IPS-15b (cell line): ENCODE measurements around the gene GLYATL3.

Experiments
- H3K27me3 ChIP-seq: one replicate; pipeline ENCODE4 v1.6.1; 2013; ENCODE audit warnings: low read length; ENCODE audit not compliant: control insufficient read depth, insufficient read depth
- H3K36me3 ChIP-seq: one replicate; pipeline ENCODE4 v1.6.1; 2013; ENCODE audit warnings: low read length; ENCODE audit not compliant: control insufficient read depth, insufficient read depth
- H3K4me1 ChIP-seq: one replicate; pipeline ENCODE4 v1.6.1; 2013; ENCODE audit warnings: mild to moderate bottlenecking, low read length; ENCODE audit not compliant: control insufficient read depth, insufficient read depth
- H3K4me3 ChIP-seq: one replicate; pipeline ENCODE4 v1.5.1; 2013; ENCODE audit warnings: low read depth, low read length
- H3K9ac ChIP-seq: one replicate; pipeline ENCODE4 v1.6.1; 2013; ENCODE audit warnings: low read depth, mild to moderate bottlenecking, low read length
- H3K9me3 ChIP-seq: one replicate; pipeline ENCODE4 v1.6.1; 2013; ENCODE audit warnings: mild to moderate bottlenecking, low read length; ENCODE audit not compliant: control insufficient read depth, insufficient read depth

The GLYATL3 gene

GRCh38 chr6:49551078-49551865, 51.5 kb downstream of the GLYATL3 start:
- Histone ChIP-seq H3K36me3 (no peaks in the 10 kb centered on the region), H3K27me3 (peaks cover 31% of the 10 kb centered on the region), H3K9ac (peak overlapping the region; percentile 93), H3K9me3 (no peaks in the 10 kb centered on the region), H3K4me1 (peaks cover 19% of the 10 kb centered on the region), H3K4me3 (peak overlapping the region; percentile 77)

DNA sequence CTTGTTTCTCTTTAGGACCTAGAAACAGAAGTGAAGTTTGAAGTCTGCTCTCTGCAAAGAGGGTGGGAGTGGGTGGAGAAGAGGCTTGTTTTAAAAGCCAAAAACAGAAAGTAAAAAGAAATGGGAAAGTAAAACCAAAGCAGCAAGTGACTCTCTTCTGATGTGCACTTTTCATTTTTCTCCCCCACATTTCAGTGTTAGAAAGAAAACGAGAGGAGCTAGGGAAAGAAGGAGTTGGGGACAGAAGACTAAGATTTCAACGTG, 52.1 kb downstream of the GLYATL3 start:
- H3K36me3 ChIP-seq = no peaks in the 10 kb centered on the region
- H3K4me3 ChIP-seq = peak overlapping the region; percentile 77
- H3K27me3 ChIP-seq = peaks cover 36% of the 10 kb centered on the region
- H3K9ac ChIP-seq = no peak overlapping the region
- no peaks in the 10 kb centered on the region for H3K9me3 ChIP-seq
- H3K4me1 ChIP-seq = peaks cover 19% of the 10 kb centered on the region

DNA sequence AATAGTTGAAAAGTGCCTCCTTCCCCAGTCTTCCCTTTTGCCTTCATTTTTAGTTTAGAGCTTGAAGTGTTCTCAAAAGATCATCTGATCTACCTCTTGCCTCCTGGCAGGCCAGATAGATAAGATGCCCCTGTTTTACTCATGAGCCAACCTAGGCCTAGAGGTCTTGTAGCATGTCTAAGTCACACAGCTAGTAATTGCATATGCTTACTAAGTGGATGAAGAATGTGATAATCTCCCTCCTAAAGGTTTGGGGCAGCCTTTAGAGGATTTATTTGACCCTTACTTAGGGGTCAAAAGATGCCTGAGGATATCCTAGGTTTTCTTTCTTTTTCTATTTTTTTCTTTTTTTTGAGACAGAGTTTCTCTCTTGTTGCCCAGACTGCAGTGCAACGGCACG, 52.9 kb downstream of the GLYATL3 start:
- Histone ChIP-seq H3K9me3 (no peaks in the 10 kb centered on the region), H3K27me3 (peaks cover 38% of the 10 kb centered on the region), H3K36me3 (no peaks in the 10 kb centered on the region), H3K9ac (no peak overlapping the region), H3K4me3 (peak overlapping the region; percentile 77), H3K4me1 (peaks cover 19% of the 10 kb centered on the region)

GRCh38 chr6:49553384-49553783, 53.7 kb downstream of the GLYATL3 start:
- Histone ChIP-seq H3K27me3 (peaks cover 46% of the 10 kb centered on the region), H3K9ac (no peak overlapping the region), H3K4me3 (peak overlapping the region; percentile 77), H3K9me3 (no peaks in the 10 kb centered on the region), H3K36me3 (no peaks in the 10 kb centered on the region), H3K4me1 (peaks cover 19% of the 10 kb centered on the region)

- peaks cover 54% of the 10 kb centered on the region for H3K27me3 ChIP-seq
- H3K9me3 ChIP-seq = no peaks in the 10 kb centered on the region
- H3K36me3 ChIP-seq = no peaks in the 10 kb centered on the region
- H3K9ac ChIP-seq = no peak overlapping the region
- H3K4me3 ChIP-seq = no peak overlapping the region
- H3K4me1 ChIP-seq = peaks cover 10% of the 10 kb centered on the region
Observed at GRCh38 chr6:49555951-49556350, 56.2 kb downstream of the GLYATL3 start.

DNA sequence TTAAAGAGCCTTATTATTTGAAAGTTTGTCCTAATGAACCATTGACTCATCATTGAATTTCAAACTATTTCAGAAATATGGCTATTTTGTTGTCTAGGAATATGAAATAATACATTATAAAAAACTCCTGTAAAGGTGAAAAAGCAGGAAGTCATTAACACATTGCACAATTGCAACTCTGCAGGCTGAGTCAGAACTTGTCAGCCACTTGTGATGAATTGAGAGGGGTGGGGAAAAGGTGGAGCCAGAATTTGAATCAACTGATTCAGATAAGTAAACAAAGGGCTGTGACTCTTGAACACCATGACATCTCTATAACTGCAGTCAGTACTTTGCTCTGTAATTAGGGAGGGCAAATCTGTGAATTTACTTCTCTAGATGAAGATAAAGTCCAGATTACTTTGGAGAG, 56.7 kb downstream of the GLYATL3 start:
- H3K27me3 ChIP-seq = peaks cover 54% of the 10 kb centered on the region
- no peak overlapping the region for H3K4me3 ChIP-seq
- H3K9me3 ChIP-seq = no peaks in the 10 kb centered on the region
- H3K36me3 ChIP-seq = no peaks in the 10 kb centered on the region
- peaks cover 10% of the 10 kb centered on the region for H3K4me1 ChIP-seq
- no peak overlapping the region for H3K9ac ChIP-seq

DNA sequence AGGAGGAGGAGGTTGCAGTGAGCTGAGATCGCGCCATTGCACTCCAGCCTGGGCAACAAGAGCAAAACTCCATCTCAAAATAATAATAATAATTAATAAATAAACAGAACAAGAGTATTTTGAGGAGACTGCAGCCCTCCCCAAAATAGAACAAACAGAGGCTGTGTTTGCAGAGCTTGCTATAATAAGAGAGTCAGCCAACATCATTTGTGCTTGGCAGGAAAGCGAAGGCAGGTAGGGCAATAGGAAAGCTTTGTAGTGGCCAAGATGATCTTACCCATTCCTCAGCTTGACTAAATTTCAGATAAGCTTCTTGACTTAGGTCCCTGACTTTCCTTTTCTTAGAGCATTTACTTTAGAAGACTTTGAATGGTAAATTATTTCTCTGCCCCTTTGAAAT, 57.5 kb downstream of the GLYATL3 start:
- H3K4me1 ChIP-seq = peaks cover 8% of the 10 kb centered on the region
- no peaks in the 10 kb centered on the region for H3K9me3 ChIP-seq
- H3K9ac ChIP-seq = no peak overlapping the region
- peaks cover 54% of the 10 kb centered on the region for H3K27me3 ChIP-seq
- no peak overlapping the region for H3K4me3 ChIP-seq
- no peaks in the 10 kb centered on the region for H3K36me3 ChIP-seq

- Histone ChIP-seq H3K9me3 (no peaks in the 10 kb centered on the region), H3K4me3 (no peak overlapping the region), H3K9ac (no peak overlapping the region), H3K4me1 (peaks cover under 1% of the 10 kb centered on the region), H3K36me3 (no peaks in the 10 kb centered on the region), H3K27me3 (peaks cover 45% of the 10 kb centered on the region)
Observed at GRCh38 chr6:49558238-49558637, 58.5 kb downstream of the GLYATL3 start.

- Histone ChIP-seq H3K4me3 (no peak overlapping the region), H3K9me3 (no peaks in the 10 kb centered on the region), H3K27me3 (peaks cover 15% of the 10 kb centered on the region), H3K4me1 (no peaks in the 10 kb centered on the region), H3K36me3 (no peaks in the 10 kb centered on the region), H3K9ac (no peak overlapping the region)
Observed at GRCh38 chr6:49563006-49563886, 63.5 kb downstream of the GLYATL3 start.

- Histone ChIP-seq H3K36me3 (no peaks in the 10 kb centered on the region), H3K9ac (no peak overlapping the region), H3K9me3 (no peaks in the 10 kb centered on the region), H3K4me1 (no peaks in the 10 kb centered on the region), H3K4me3 (no peak overlapping the region), H3K27me3 (peaks cover 10% of the 10 kb centered on the region)
Observed at GRCh38 chr6:49564552-49564951, 64.8 kb downstream of the GLYATL3 start.

DNA sequence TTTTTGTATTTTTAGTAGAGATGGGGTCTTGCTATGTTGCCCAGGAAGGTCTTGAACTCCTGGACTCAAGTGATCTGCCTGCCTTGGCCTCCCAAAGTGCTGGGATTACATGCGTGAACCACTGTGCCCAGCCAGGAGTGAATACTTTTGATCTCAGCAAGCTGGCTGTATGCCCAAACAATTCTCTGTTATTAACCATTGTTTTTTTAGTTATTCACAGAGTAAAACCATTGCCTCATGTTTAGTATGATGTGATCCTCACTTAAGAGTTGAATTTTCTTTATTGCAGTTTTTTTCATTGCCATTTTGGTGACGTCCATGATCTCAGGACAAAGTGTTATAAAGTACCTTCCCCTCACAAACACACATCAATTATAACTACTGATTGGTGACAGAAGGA, 65.5 kb downstream of the GLYATL3 start:
- Histone ChIP-seq H3K4me1 (no peaks in the 10 kb centered on the region), H3K9me3 (no peaks in the 10 kb centered on the region), H3K27me3 (peaks cover 7% of the 10 kb centered on the region), H3K4me3 (no peak overlapping the region), H3K9ac (no peak overlapping the region), H3K36me3 (no peaks in the 10 kb centered on the region)

GRCh38 chr6:49565855-49566254, 66.1 kb downstream of the GLYATL3 start:
- Histone ChIP-seq H3K36me3 (no peaks in the 10 kb centered on the region), H3K27me3 (peaks cover 7% of the 10 kb centered on the region), H3K4me3 (no peak overlapping the region), H3K9ac (no peak overlapping the region), H3K4me1 (no peaks in the 10 kb centered on the region), H3K9me3 (no peaks in the 10 kb centered on the region)
